ENCODE results near the gene DNMT3L. TPM values are rescaled to one million over a fixed set of nuclear protein-coding genes. Genes with fewer than 3 reads are reported as not detected.

DNMT3L gene
- total RNA-seq, 1 donor from 2014 or later, result not detected

- no peak for TF ChIP-seq CTCF (IDR thresholded peaks at IDR 0.05; ENCODE audit: borderline replicate concordance)
- Histone ChIP-seq H3K4me3 (no peak overlapping the region), H3K27ac (replicated peaks) (peak overlapping the region; percentile 2), H3K9me3 (replicated peaks) (no peaks in the 10 kb centered on the region), H3K4me1 (peaks cover 60% of the 10 kb centered on the region), H3K36me3 (no peaks in the 10 kb centered on the region), H3K27me3 (ENCODE audit: low read depth) (peaks cover 3% of the 10 kb centered on the region)
- DNase-seq, result no peak
- intact Hi-C loops (cut with micrococcal nuclease), result no loop called here
These were observed 35.2 kb upstream of the DNMT3L start for GRCh38 chr21:44296916-44297315.

GRCh38 chr21:44296103-44296519 lies 34.4 kb upstream of the DNMT3L start:
- no peak for DNase-seq
- peaks cover 52% of the 10 kb centered on the region for H3K4me1 ChIP-seq
- TF ChIP-seq CTCF (IDR thresholded peaks at IDR 0.05; ENCODE audit: borderline replicate concordance), result no peak
- peaks cover 3% of the 10 kb centered on the region for H3K27me3 ChIP-seq (ENCODE audit: low read depth)
- no peaks in the 10 kb centered on the region for H3K36me3 ChIP-seq
- H3K9me3 ChIP-seq (replicated peaks), result no peaks in the 10 kb centered on the region
- intact Hi-C loops (cut with micrococcal nuclease), result no loop called here
- no peak overlapping the region for H3K4me3 ChIP-seq
- peak overlapping the region; percentile 54 for H3K27ac ChIP-seq (replicated peaks)

GRCh38 chr21:44295646-44296045 lies 33.9 kb upstream of the DNMT3L start:
- H3K27me3 ChIP-seq (ENCODE audit: low read depth), result peaks cover 3% of the 10 kb centered on the region
- no peak for DNase-seq
- no peak for TF ChIP-seq CTCF (IDR thresholded peaks at IDR 0.05; ENCODE audit: borderline replicate concordance)

GRCh38 chr21:44295163-44295573 lies 33.5 kb upstream of the DNMT3L start:
- H3K27ac ChIP-seq (replicated peaks), result peak overlapping the region; percentile 54
- H3K4me3 ChIP-seq, result peak overlapping the region; percentile 21
- intact Hi-C loops (cut with micrococcal nuclease), result no loop called here
- peaks cover 43% of the 10 kb centered on the region for H3K4me1 ChIP-seq
- H3K27me3 ChIP-seq (ENCODE audit: low read depth), result peaks cover 3% of the 10 kb centered on the region
- H3K36me3 ChIP-seq, result no peaks in the 10 kb centered on the region
- H3K9me3 ChIP-seq (replicated peaks), result no peaks in the 10 kb centered on the region
- no peak for TF ChIP-seq CTCF (IDR thresholded peaks at IDR 0.05; ENCODE audit: borderline replicate concordance)
- peak; percentile 65 for DNase-seq

More at GRCh38 chr21:44295646-44296045, 33.9 kb upstream of the DNMT3L start:
- Histone ChIP-seq H3K36me3 (no peaks in the 10 kb centered on the region), H3K4me3 (no peak overlapping the region), H3K9me3 (replicated peaks) (no peaks in the 10 kb centered on the region), H3K27ac (replicated peaks) (peak overlapping the region; percentile 54), H3K4me1 (peaks cover 47% of the 10 kb centered on the region)
- intact Hi-C loops (cut with micrococcal nuclease), result no loop called here

GRCh38 chr21:44294391-44295162 lies 32.9 kb upstream of the DNMT3L start:
- TF ChIP-seq CTCF (IDR thresholded peaks at IDR 0.05; ENCODE audit: borderline replicate concordance), result no peak
- H3K27ac ChIP-seq (replicated peaks), result peak overlapping the region; percentile 54
- no peaks in the 10 kb centered on the region for H3K9me3 ChIP-seq (replicated peaks)
- no peaks in the 10 kb centered on the region for H3K36me3 ChIP-seq
- DNase-seq, result peak; percentile 91
- intact Hi-C loops (cut with micrococcal nuclease), result no loop called here
- H3K27me3 ChIP-seq (ENCODE audit: low read depth), result peaks cover 3% of the 10 kb centered on the region
- peaks cover 41% of the 10 kb centered on the region for H3K4me1 ChIP-seq
- peak overlapping the region; percentile 21 for H3K4me3 ChIP-seq
